K562 (cell line): ENCODE measurements around the gene COL26A1. TPM values are rescaled to one million over a fixed set of nuclear protein-coding genes. Genes with fewer than 3 reads are reported as not detected.

Experiments
- ATAC-seq: fragments of 200-7000 bp; cut with Tn5 transposase; 3 replicates; pipeline ENCODE4 v1.9.1; 2020; ENCODE audit warnings: moderate library complexity
- BruUV-seq: library from RNA; stranded (reverse); fragments of 400-500 nt; replicated peaks from 2 replicates; lab custom pipeline; 2021; lab: Mats Ljungman, UMichigan
- CTCF ChIA-PET: fragments of 300-600 bp; formaldehyde crosslinking; extraction: SDS; loops from one replicate; lab custom pipeline; 2021; ENCODE audit warnings: low intra/inter-chr PET ratio; lab: Yijun Ruan, JAX
- POLR2A ChIA-PET: fragments of 300-600, 350-650 bp; sonication (Branson Sonifier 250); formaldehyde crosslinking; extraction: SDS; loops from one replicate; lab custom pipeline; 2021; ENCODE audit warnings: antibody characterized with exemption, inconsistent platforms; lab: Yijun Ruan, JAX
- DNase-seq, 4 experiments: peaks; one replicate each; pipeline versions ENCODE4 v3.0.0 to v3.0.0-alpha.2; 2011 to 2018; ENCODE audit warnings: low spot score in 3 of 4, mixed read lengths in 3 of 4; ENCODE audit errors: extremely low read depth in 1 of 4
- FAIRE-seq: peaks from 2 replicates; lab custom pipeline; 2011; peaks lifted over from hg19 to GRCh38; lab: Jason Lieb, UNC
- H2AFZ ChIP-seq: 2 replicates; pipeline ENCODE4 v1.6.0; 2011; ENCODE audit warnings: low read depth, low read length, control low read depth, inconsistent platforms
- H3K27ac ChIP-seq: fragments of 200-600 bp; 3 replicates; pipeline ENCODE4 v1.8.0; 2011; ENCODE audit warnings: low read depth, mild to moderate bottlenecking, control low read depth, inconsistent platforms, low read length, moderate library complexity, mixed read lengths; ENCODE audit errors: extremely low read depth
- H3K27me3 ChIP-seq, 2 experiments: fragments of 300-600 bp in 1 of 2; 2 replicates in 1 of 2; 3 replicates in 1 of 2; pipeline versions ENCODE4 v1.6.0 to v1.8.0; 2011; ENCODE audit warnings: inconsistent platforms in 2 of 2, low read length in 2 of 2, mild to moderate bottlenecking in 1 of 2, mixed read lengths in 1 of 2, moderate library complexity in 1 of 2; ENCODE audit not compliant: control insufficient read depth in 2 of 2, insufficient read depth in 2 of 2
- H3K36me3 ChIP-seq: fragments of 300-600 bp; 3 replicates; pipeline ENCODE4 v1.8.0; 2011; ENCODE audit warnings: mild to moderate bottlenecking, low read length, inconsistent platforms; ENCODE audit not compliant: control insufficient read depth, insufficient read depth
- H3K4me1 ChIP-seq, 2 experiments: fragments of 200-600 bp in 1 of 2; replicated peaks in 1 of 2; 2 replicates in 1 of 2; 3 replicates in 1 of 2; pipeline versions ENCODE4 v1.5.1 to v1.8.0; 2011; ENCODE audit warnings: inconsistent platforms in 2 of 2, low read length in 2 of 2, mild to moderate bottlenecking in 1 of 2, mixed read lengths in 1 of 2, moderate library complexity in 1 of 2; ENCODE audit not compliant: control insufficient read depth in 2 of 2, insufficient read depth in 2 of 2
- H3K4me2 ChIP-seq: 2 replicates; pipeline ENCODE4 v1.6.1; 2011; ENCODE audit warnings: low read length, control low read depth, inconsistent platforms, mixed read lengths; ENCODE audit not compliant: insufficient read depth
- H3K4me3 ChIP-seq: fragments of 200-600 bp; sonication (generic), shearing (Covaris generic); 2 replicates; pipeline ENCODE4 v1.5.1; 2016; ENCODE audit warnings: control low read depth, inconsistent platforms
- H3K79me2 ChIP-seq: fragments of 200-600 bp; 3 replicates; pipeline ENCODE4 v1.8.0; 2011; ENCODE audit warnings: low read length, inconsistent platforms; ENCODE audit not compliant: control insufficient read depth, insufficient read depth
- H3K9ac ChIP-seq, 2 experiments: 2 replicates each; pipeline versions ENCODE4 v1.6.0 to v1.6.1; 2011; ENCODE audit warnings: low read depth in 2 of 2, low read length in 2 of 2, control low read depth in 1 of 2, inconsistent platforms in 1 of 2, mild to moderate bottlenecking in 1 of 2, mixed read lengths in 1 of 2; ENCODE audit not compliant: insufficient read depth in 1 of 2
- H3K9me1 ChIP-seq: one replicate; pipeline ENCODE4 v1.6.0; 2011; ENCODE audit warnings: inconsistent platforms, mild to moderate bottlenecking, low read length, moderate library complexity; ENCODE audit not compliant: control insufficient read depth, insufficient read depth
- H3K9me3 ChIP-seq: replicated peaks from 2 replicates; pipeline ENCODE4 v1.5.1; 2011; ENCODE audit warnings: low read depth, low read length, inconsistent platforms; ENCODE audit not compliant: control insufficient read depth, insufficient read depth
- H4K20me1 ChIP-seq: replicated peaks from 2 replicates; pipeline ENCODE4 v1.6.1; 2011; ENCODE audit warnings: low read length, inconsistent platforms, mixed read lengths; ENCODE audit not compliant: control insufficient read depth, insufficient read depth
- CTCFL ChIP-seq: IDR thresholded peaks from 2 replicates; pipeline ENCODE4 v1.6.1; 2011; ENCODE audit warnings: borderline replicate concordance, low read depth, mild to moderate bottlenecking, moderate library complexity, low read length; ENCODE audit not compliant: insufficient read depth, poor library complexity, severe bottlenecking
- GABPA ChIP-seq: fragments of 200-800 bp; sonication (Bioruptor generic); conservative IDR thresholded peaks from 2 replicates; pipeline ENCODE4 v1.6.1; 2016; ENCODE audit warnings: low read depth, missing genetic modification characterization, missing compliant biosample characterization
- RAD21 ChIP-seq, 2 experiments: fragments of 250-450 bp in 1 of 2; fragments of 450-650 bp in 1 of 2; sonication (Bioruptor Pico) in 1 of 2; formaldehyde crosslinking in 1 of 2; IDR thresholded peaks in 1 of 2; conservative IDR thresholded peaks in 1 of 2; 2 replicates each; pipeline versions ENCODE4 v1.4.0 to v1.8.0; 2020 to 2022; ENCODE audit warnings: mild to moderate bottlenecking in 2 of 2, moderate library complexity in 1 of 2
- SMC3 ChIP-seq: conservative IDR thresholded peaks from 2 replicates; pipeline ENCODE4 v1.6.1; 2011; ENCODE audit warnings: low read depth, low read length, improper control_type of control experiment; ENCODE audit not compliant: insufficient read depth
- ZNF121 ChIP-seq: sonication (generic); formaldehyde crosslinking; conservative IDR thresholded peaks from 2 replicates; pipeline ENCODE4 v1.8.0; 2022; ENCODE audit warnings: missing genetic modification reagents
- ZNF324 ChIP-seq: fragments of 250-450 bp; sonication (Bioruptor Pico); IDR thresholded peaks from 2 replicates; pipeline ENCODE4 v1.4.0; 2020; ENCODE audit warnings: mild to moderate bottlenecking
- WGBS: fragments of 100-300 bp; shearing (Covaris generic); methylation state at CpG from one replicate; pipeline ENCODE4 v1.1.6; 2016; ENCODE audit warnings: low coverage, mixed read lengths; ENCODE audit not compliant: insufficient coverage; ENCODE audit errors: missing lambda C conversion rate; 5-methylcytosine and 5-hydroxymethylcytosine counted together
- in situ Hi-C: fragments of 300-500 bp; cut with MboI; formaldehyde crosslinking; loops from 4 replicates; pipeline ENCODE4 v1.15.0; 2018; ENCODE audit warnings: inconsistent platforms, mixed read lengths
- intact Hi-C: fragments of 100-400 bp; cut with micrococcal nuclease; formaldehyde crosslinking; loops from 2 replicates; pipeline ENCODE4 v1.14.2; 2022
- polyA plus RNA-seq, 8 experiments: library from polyadenylated mRNA; depleted of rRNA in 4 of 8; stranded (reverse) in 5 of 8; unstranded in 3 of 8; fragments of >200 nt; fragmentation: Nextera tagmentation in 2 of 8; fragmentation: Illumina TruSeq in 1 of 8; extraction: Ambion mirVana in 2 of 8; extraction: Trizol in 1 of 8; gene quantifications; 2 replicates each; pipeline versions ENCODE4 v1.2.1 to v1.2.3, GENCODE V29; 2011 to 2014; ENCODE audit warnings: inconsistent platforms in 1 of 8, missing spikeins in 1 of 8
- total RNA-seq, 7 experiments: library from RNA; depleted of rRNA in 6 of 7; stranded (reverse); fragments of >200 nt in 6 of 7; fragmentation: Illumina TruSeq in 2 of 7; extraction: Trizol in 2 of 7; gene quantifications; 2 replicates each; pipeline versions ENCODE4 v1.2.1 to v1.2.3, GENCODE V29; 2011 to 2021; ENCODE audit warnings: low replicate concordance in 1 of 7
- TF ChIP-seq, protein P1 (sequence below): sonication (generic); formaldehyde crosslinking; IDR thresholded peaks from 2 replicates; pipeline ENCODE4 v1.9.0; 2022; ENCODE audit warnings: mild to moderate bottlenecking, missing genetic modification reagents
- TF ChIP-seq, protein P2 (sequence below), 2 experiments: fragments of 450-650 bp; formaldehyde crosslinking in 1 of 2; IDR thresholded peaks; 2 replicates each; pipeline versions ENCODE4 v1.4.0 to v1.6.1; 2014 to 2020; ENCODE audit warnings: mild to moderate bottlenecking in 2 of 2, borderline replicate concordance in 1 of 2, low read depth in 1 of 2

Gene COL26A1
- total and polyA plus RNA-seq, 9 of the 15 experiments (the other 6 are each of a cell fraction or from before 2014, with no cell fraction given) = 0.04 to 0.39 (median 0.07) TPM; not detected in 5

GRCh38 chr7:101410743-101411507 lies 48.2 kb downstream of the COL26A1 start:
- H3K4me1 ChIP-seq = peaks cover 0 to 6% of the 10 kb centered on the region in 2 experiments; a peak in 1 of 5 replicates
- peaks cover 20 to 49% of the 10 kb centered on the region in 2 experiments for H3K27me3 ChIP-seq
- ChIA-PET CTCF (interaction anchor here (0.5 kb wide), 1 partner anchor 46 kb away, joined by 3 read pairs; no protein-coding TSS in a partner anchor), POLR2A (interaction anchor here (0.6 to 1.0 kb wide), 2 partner anchors 23 to 346 kb away, joined by 3 to 4 read pairs; no protein-coding TSS in a partner anchor)
- no peak overlapping the region for H3K4me3 ChIP-seq
- FAIRE-seq = peak; percentile 51
- H3K9ac ChIP-seq = no peak overlapping the region
- H3K9me3 ChIP-seq = no peaks in the 10 kb centered on the region
- H2AFZ ChIP-seq = no peak overlapping the region
- DNase-seq = peak; percentile 56 to 92 (median 86)
- no TSS peak for BruUV-seq
- H3K27ac ChIP-seq = no peak overlapping the region
- peak; percentile 92 for ATAC-seq
- no peaks in the 10 kb centered on the region for H3K36me3 ChIP-seq
- H3K79me2 ChIP-seq = no peaks in the 10 kb centered on the region
- WGBS = 0% methylated on average over 16 of the region's 16 CpGs
- intact Hi-C loops = loop anchor here (10.0 kb wide), 1 partner anchor 46 kb away; the partner anchor contains the start of gene COL26A1
- no peaks in the 10 kb centered on the region for H3K9me1 ChIP-seq
- H3K4me2 ChIP-seq = no peak overlapping the region; the same call in 1 of the 2 replicates
- in situ Hi-C loops = no loop called here
- H4K20me1 ChIP-seq = no peaks in the 10 kb centered on the region
- no peak for TF ChIP-seq GABPA
- TF ChIP-seq ZNF121 = 0 out of 2 replicates have a peak, but pooled peaks have one; percentile 3
- TF ChIP-seq SMC3 = peak; percentile 69
- TF ChIP-seq CTCFL = peak; percentile 36
- no peak for TF ChIP-seq ZNF324 (CRISPR knock-in tag)
- TF ChIP-seq RAD21 (CRISPR knock-in tag; conservative IDR thresholded peaks at IDR 0.05 in 1 of 2, IDR thresholded peaks at IDR 0.05 in 1 of 2) = peak in 1 of 2 experiments; percentile 54; a peak in 2 of 4 replicates
- TF ChIP-seq, protein P1, sequence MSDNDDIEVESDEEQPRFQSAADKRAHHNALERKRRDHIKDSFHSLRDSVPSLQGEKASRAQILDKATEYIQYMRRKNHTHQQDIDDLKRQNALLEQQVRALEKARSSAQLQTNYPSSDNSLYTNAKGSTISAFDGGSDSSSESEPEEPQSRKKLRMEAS (CRISPR knock-in tag) = no peak
- TF ChIP-seq, protein P2, sequence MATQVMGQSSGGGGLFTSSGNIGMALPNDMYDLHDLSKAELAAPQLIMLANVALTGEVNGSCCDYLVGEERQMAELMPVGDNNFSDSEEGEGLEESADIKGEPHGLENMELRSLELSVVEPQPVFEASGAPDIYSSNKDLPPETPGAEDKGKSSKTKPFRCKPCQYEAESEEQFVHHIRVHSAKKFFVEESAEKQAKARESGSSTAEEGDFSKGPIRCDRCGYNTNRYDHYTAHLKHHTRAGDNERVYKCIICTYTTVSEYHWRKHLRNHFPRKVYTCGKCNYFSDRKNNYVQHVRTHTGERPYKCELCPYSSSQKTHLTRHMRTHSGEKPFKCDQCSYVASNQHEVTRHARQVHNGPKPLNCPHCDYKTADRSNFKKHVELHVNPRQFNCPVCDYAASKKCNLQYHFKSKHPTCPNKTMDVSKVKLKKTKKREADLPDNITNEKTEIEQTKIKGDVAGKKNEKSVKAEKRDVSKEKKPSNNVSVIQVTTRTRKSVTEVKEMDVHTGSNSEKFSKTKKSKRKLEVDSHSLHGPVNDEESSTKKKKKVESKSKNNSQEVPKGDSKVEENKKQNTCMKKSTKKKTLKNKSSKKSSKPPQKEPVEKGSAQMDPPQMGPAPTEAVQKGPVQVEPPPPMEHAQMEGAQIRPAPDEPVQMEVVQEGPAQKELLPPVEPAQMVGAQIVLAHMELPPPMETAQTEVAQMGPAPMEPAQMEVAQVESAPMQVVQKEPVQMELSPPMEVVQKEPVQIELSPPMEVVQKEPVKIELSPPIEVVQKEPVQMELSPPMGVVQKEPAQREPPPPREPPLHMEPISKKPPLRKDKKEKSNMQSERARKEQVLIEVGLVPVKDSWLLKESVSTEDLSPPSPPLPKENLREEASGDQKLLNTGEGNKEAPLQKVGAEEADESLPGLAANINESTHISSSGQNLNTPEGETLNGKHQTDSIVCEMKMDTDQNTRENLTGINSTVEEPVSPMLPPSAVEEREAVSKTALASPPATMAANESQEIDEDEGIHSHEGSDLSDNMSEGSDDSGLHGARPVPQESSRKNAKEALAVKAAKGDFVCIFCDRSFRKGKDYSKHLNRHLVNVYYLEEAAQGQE (IDR thresholded peaks at IDR 0.05; ENCODE audit: borderline replicate concordance) = peak; percentile 28; the same call in 1 of the 2 replicates
- TF ChIP-seq, protein P2 (CRISPR knock-in tag; IDR thresholded peaks at IDR 0.05; ENCODE audit: low read depth) = no peak
